MV-4-11 (cell line): ENCODE measurements around the gene RTN3.
A peak's percentile ranks its signal among the peaks of the same experiment; 100 is the strongest.
"Not testable (repeated sequence)": the region's sequence is repeated elsewhere in the genome, so short reads cannot be mapped to it uniquely, and the experiment has no call there.

Experiments used
- DNase-seq: peaks from one replicate; lab custom pipeline; 2025; lab: John Stamatoyannopoulos, UW

RTN3 gene

DNA sequence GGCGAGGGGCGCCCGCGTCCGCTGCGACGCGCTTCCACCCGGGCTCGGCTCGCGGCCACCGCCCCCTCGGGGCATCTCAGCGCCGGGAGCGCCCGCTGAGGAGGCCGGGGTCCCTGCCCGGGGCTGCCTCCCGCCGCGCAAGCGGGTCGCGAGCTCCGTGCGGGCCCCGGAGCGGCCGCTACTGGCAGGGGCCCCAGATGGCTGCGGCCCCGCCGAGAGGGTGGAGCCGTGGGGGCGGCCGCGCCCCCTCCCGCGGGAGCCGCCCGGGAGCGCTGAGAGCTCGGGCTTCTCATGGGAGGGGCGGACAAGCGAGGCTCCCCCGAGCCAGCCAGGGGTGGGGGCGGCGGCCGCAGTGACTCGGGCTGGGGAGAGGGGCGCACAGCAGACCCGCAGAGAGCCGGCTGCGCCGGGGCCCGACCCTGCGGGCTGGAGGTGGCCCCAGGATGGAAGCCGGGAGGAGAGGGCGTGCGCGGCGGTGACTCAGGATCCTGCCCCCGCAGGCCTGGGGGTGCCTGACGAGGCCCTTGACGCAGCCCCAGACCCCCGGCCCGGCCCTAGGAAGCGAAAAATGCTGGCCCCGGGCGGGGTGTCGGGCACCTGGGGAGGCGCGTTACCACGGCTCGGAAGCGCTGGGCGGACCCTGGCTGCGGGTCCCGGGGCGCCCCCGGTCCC lies 87.9 kb downstream of the RTN3 start:
- DNase-seq, result no peak

DNA sequence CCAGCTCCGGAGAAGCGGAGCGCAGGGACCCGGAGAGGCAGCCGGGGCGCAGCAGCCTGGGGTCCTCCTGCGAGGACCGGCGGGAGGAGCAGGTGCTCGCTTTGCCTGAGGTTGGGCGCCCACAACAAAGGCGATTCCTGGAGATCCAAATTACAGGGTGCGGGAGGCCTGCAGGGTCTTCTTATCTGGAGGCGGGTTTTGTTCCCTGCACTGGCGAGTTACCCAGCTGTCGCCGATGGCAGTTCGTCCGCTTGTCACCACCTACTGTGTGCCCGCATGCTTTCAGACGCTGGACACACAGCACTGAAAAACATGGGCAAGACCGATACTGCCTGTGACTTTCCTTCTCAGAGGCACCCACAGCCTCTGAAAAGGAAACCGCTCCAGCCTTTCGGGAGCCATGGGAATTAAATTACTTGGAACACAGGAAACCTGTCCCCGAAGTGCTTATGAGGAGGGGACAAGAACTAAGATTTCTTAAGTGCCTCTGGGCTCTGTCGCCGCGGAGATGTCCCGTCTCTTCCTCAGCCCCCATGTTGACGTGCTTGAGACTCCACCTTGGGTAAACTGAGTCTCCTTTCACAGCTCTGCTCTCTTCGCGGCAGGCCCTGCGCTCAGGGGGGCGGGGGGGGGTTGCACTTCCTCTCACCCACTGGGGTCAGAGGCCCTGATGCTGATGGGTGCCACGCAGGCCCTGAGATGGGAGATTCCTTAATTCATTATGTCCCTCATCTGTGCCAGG lies 88.6 kb downstream of the RTN3 start:
- no peak for DNase-seq

DNA sequence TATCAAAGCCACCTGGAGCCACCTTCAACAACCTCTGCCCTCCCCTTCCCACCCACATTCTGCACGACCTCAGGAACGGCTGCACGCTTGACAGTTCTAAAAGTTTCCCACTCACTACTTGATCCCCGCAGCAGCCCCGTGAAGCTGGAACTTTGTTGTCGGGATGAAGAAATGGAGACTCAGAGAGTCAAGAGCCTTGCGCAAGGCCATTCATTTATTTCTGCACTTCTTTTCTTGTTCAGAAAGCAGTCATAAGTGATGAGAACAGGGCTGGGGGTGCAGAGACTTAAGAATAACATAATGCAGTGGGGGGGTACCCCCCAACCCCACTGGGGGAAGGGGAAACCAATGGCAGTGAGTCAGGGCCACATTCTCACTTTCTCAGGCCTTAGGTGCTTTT lies 89.5 kb downstream of the RTN3 start:
- no peak for DNase-seq

DNA sequence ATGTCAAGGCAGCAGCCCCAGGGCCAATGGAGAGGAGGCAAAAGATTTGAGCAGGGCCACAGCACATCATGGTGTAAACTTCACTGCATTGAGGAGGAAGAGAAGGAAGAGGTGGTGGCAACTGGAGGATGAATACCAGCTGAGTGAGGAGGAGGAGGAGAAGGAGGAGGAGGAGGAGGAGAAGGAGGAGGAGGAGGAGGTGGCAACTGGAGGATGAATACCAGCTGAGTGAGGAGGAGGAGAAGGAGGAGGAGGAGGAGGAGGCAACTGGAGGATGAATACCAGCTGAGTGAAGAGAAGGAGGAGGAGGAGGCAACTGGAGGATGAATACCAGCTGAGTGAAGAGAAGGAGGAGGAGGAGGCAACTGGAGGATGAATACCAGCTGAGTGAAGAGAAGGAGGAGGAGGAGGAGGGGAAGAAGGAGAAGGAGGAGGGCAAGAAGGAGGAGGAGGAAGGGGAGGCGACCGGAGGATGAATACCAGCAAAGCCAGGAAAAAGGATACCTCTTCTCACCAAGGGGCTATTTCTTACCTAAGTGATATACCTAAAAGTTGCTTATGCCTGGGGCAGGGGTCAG lies 90.5 kb downstream of the RTN3 start:
- DNase-seq, result not testable (repeated sequence)

DNA sequence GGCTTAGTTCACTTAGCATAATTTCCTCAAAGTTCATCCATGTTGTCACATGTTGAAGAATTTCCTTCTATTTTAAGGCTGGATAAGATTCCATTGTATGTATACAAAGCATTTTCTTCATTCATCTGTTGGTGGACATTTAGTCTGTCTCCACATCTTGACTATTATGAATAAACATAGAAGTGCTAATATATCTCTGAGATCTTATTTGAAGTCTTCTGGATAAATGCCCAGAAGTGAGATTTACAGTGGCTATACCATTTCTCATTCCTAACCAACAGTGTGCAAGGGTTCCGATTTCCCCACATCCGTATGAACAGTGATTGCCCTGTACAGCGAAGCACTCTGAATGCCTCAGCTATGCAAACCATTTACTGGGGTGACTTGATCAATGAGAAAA lies 93.9 kb downstream of the RTN3 start:
- no peak for DNase-seq

DNA sequence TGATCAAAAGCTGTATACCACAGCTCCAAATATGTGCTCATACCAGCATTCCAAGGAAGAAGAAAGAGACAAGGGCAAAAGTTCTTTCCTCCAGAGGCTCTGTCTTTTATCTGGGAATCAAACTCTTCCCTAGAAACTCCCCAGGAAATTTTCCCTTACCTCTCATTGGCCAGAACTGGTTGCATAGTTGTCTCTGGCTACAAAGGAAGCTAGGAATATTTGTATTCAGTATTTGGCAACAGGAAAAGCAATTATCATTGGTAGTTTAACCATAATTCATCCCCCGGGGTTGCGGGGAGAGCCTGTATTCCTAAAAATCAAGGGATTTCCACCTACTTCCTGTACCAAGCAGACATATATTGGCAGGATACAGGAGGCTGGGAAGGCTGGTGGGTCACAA lies 97.7 kb downstream of the RTN3 start:
- no peak for DNase-seq

DNA sequence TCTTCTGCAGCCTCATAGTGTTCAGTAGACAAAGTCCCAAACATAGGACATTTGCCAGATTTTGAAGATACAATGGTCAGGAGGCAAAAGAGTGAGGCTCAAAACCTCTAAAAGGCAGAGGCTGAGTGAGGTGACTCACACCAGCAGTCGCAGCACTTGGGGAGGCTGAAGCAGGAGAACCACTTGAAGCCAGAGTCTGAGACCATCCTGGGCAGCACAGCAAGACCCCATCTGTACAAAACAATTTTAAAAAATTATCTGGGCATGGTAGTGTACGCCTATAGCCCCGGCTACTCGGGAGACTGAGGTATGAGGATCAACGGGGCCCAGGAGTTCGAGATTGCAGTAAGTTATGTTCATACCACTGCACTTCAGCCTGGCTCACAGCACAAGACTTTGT lies 101.4 kb downstream of the RTN3 start:
- DNase-seq, result no peak

DNA sequence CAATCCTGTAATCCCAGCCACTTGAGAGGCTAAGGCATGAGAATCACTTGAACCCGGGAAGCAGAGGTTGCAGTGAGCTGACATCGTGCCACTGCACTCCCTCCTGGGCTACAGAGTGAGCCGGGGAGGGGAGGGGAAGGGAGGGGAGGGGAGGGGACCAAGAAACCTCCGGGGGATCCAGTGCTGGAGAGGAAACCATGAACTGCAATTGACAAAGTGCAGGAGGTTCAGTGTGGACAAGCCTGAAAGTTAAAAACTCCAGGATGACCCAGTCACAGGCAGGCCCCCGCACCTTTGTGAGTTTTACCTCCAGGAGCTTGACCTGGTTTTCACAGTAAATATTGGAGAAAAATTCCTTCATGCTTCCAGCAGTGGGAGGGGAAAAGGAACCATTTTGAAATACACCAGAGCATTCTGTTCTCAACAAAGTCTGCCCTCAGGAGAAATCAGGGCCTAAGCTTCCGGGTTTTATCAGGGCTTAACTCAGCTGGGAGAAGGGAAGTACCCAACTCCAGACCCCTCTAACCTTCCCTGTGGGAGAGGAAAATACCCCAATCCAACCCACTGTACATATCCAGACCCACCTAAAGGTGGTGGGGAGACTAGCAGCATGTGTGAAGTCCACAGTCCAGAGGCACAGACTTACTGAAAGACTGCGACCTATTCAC lies 102.8 kb downstream of the RTN3 start:
- DNase-seq, result no peak

DNA sequence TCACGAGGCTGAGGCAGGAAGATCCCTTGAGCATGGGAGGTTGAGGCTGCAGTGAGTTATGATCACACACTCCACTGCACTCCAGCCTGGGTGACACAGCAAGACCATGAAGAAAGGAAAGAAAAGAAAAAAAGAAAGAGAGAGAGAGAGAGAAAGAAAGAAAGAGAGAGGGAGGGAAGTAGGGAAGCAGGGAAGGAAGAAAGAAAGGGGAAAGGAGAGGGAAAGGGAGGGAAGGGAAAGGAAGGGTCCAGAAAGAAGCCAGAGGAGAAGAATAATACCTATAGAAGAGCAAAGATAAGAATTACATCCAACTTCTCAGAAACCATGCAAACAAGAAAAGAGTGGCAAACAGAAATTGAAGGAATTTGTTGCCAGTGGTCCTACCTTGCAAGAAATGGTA lies 104.5 kb downstream of the RTN3 start:
- no peak for DNase-seq

DNA sequence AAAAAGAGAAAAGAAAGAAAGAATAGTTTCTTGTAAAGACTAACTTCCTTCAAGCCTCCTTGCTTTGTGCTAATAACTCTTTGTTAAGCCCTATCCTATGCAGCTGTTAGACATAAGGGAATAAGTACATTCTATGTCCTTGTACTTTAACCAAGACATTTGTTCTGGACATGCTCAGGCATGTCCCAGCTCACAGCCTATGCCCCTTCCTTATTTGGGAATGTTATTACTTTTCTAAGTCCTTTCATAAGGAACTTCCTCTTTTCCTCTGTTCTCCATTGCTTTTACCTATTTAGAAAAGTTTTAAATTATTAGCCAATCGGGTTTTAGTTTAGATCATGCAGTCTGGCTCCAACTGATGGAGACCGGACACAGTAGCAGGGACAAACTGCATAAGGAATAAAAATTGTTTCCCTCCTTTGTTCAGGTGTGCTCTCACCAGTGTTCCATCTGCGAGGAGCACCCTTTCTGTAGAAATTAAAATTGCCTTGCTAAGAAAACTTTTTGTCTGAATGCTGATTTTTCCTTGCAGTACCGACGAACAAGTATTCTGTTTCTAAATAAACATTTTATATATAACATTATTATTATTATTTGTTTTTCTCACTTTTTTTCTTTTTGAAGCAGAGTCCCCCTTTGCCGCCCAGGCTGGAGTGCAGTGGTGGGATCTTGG lies 110.3 kb downstream of the RTN3 start:
- DNase-seq, result peak; percentile 20

DNA sequence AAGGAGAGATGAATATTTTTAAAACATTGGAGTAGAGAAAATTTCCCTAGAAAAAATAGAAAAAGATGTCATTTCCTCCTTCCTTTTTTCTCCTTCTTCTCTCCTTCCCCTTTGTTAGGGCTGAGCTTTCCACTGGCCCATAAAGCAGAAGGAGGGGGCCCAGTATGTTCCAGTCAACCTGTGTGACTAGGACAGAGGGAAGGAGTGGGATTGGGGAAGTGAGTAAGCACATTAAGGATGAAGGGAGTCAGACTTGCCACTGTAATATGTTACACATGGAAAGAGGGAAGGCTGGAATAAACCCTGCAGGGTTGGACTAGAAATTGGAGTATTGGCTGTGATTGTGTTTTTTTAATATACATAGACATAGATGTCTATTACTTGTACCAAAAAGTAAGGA lies 111.9 kb downstream of the RTN3 start:
- no peak for DNase-seq

DNA sequence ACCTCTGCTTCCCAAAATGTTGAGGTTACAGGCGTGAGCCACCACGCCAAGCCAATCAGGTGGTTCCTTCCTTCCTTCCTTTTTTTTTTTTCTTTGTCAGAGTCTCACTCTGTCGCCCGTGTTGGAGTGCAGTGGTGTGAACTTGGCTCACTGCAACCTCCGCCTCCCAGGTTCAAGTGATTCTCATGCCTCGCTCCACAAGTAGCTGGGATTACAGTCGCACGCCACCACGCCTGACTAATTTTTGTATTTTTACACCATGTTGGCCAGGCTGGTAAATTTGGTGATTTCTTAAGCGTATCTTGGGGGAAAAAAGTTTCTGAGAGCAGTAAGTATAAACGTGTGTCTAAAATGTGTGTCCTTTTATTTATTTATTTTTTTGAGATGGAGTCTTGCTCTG lies 113.8 kb downstream of the RTN3 start:
- peak; percentile 23 for DNase-seq

DNA sequence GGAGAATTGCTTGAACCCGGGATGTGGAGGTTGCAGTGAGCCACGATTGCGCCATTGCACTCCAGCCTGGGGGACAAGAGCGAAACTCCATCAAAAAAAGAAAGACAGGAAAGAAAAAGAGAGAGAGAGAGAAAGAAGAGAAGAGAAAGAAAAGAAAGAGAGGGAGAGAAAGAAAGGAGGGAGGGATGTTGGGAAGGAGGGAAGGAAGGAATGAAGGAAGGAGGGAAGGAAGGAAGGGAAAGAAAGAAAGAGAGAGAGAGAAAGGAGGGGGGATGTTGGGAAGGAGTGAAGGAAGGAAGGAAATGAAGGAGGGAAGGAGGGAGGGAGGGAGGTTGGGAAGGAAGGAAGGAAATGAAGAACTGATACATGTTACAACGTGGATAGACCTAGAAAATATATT lies 119.6 kb downstream of the RTN3 start:
- DNase-seq, result no peak

DNA sequence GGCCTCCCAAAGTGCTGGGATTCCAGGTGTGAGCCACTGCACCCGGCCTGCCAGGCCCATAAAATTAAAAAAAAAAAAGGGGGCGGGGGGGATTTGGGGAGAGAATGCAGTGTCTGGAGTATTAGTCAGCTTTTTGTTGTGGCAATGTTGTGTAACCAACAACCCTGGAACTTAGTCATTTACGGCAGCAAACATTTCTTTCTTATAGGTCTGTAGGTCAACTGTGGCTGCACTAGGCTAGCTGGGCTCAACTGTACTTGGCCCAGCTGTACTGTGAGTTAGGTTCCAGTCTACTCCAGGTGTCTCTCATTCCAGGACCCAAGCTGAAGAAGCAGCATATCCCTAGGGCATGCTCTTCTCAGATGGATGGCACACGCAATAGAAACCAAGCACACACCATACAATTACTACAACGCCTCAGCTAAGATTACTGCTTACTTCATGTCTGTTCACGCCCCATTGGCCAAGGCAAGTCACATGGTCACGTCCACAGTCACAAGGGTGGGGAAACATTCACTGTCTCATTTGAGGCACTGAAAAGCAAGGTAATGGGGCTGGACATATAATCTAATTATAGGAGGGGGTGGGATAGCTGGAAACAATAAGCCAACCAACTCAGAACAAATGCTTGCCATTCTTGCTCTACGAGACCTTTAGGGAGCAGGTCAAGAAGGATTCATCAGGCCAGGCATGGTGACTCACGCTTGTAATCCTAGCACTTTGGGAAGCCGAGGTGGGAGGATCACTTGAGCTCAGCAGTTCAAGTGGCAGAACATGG lies 121.5 kb downstream of the RTN3 start:
- peak; percentile 46 for DNase-seq

DNA sequence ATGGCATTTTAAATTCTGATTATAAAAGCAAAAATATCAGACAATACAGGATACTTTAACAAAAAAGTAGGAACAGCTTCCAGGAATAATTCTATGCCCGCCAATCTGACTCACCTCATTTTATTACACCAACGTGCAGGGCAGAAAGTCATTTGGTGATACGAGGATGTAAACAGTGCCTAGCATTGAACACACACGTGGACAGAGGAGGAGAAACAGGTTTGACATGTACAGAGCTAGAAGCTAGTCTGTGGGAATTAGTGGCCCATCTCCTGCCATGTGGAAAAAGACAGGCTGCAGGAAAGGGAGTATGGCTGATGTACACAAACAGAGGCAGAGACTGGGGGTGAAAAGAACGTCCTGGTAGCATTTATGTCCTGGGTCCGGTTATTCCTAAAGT lies 123.0 kb downstream of the RTN3 start:
- no peak for DNase-seq

DNA sequence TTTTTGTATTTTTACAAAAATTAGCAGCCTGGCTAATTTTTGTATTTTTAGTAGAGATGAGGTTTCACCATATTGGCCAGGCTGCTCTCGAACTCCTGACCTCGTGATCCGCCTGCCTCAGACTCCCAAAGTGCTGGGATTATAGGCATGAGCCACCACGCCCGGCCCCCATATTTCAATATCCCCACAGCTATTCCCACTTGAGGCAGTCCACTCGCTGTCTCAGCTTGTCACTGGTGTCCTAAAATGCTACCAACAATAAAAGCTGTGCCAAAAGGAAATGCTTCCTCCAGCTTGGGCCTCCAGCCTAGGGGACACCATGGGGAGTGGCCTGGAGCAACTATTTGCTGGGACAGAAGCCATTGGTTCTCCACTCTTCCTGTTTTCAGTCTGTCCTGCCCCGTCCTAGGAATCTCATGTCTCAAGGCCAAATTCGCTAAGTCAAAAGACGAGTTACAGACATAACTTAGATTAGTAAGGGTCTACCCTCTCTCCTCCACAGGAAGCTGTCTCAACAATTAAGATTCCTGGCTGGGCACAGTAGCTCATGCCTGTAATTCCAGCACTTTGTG lies 124.6 kb downstream of the RTN3 start:
- DNase-seq, result no peak
